ENCODE measurements around the gene RBM10.

GRCh38 chrX:47166126-47166525 lies 21.1 kb downstream of the RBM10 start:
- TF ChIP-seq, protein P1, sequence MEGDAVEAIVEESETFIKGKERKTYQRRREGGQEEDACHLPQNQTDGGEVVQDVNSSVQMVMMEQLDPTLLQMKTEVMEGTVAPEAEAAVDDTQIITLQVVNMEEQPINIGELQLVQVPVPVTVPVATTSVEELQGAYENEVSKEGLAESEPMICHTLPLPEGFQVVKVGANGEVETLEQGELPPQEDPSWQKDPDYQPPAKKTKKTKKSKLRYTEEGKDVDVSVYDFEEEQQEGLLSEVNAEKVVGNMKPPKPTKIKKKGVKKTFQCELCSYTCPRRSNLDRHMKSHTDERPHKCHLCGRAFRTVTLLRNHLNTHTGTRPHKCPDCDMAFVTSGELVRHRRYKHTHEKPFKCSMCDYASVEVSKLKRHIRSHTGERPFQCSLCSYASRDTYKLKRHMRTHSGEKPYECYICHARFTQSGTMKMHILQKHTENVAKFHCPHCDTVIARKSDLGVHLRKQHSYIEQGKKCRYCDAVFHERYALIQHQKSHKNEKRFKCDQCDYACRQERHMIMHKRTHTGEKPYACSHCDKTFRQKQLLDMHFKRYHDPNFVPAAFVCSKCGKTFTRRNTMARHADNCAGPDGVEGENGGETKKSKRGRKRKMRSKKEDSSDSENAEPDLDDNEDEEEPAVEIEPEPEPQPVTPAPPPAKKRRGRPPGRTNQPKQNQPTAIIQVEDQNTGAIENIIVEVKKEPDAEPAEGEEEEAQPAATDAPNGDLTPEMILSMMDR (IDR thresholded peaks at IDR 0.05; ENCODE audit: insufficient read depth, low read length, poor library complexity, severe bottlenecking), result no peak
- no peak for TF ChIP-seq EZH2phosphoT487 (conservative IDR thresholded peaks at IDR 0.05; ENCODE audit: low read length)

Data from SU-DHL-6 (cell line).